HG02571 (cell line): ENCODE results near the gene CPNE5.

Source experiments
- ATAC-seq: cut with Tn5 transposase; IDR thresholded peaks from one replicate; pipeline ENCODE4 v1.9.1; 2021; ENCODE audit warnings: mild to moderate bottlenecking, moderate library complexity; ENCODE audit not compliant: unreplicated experiment

The CPNE5 gene

DNA sequence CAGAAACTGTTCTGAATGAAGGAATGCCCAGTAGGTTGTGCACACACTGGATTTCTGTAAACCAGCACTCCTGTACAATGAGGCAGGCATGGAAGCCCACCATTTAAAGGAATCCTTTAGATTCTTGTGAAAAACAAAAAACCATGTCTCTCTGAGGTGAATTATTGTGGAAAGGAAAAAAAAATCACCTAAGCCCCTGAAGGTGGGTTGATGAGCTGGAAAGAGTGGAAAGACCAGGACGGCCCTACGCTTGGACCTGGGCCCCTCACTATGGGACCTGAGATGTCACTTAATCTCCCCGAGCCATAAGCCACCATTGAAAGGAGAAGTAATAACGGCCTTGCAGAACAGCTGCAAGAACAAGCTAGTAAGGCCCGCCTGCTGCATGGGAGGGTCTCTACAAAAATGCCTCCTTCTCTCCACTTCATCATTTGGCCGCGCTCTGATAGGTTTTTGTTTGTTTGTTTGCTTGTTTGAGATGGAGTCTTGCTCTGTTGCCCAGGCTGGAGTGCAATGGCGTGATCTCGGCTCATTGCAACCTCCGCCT lies 72.8 kb downstream of the CPNE5 start:
- ATAC-seq = no peak

DNA sequence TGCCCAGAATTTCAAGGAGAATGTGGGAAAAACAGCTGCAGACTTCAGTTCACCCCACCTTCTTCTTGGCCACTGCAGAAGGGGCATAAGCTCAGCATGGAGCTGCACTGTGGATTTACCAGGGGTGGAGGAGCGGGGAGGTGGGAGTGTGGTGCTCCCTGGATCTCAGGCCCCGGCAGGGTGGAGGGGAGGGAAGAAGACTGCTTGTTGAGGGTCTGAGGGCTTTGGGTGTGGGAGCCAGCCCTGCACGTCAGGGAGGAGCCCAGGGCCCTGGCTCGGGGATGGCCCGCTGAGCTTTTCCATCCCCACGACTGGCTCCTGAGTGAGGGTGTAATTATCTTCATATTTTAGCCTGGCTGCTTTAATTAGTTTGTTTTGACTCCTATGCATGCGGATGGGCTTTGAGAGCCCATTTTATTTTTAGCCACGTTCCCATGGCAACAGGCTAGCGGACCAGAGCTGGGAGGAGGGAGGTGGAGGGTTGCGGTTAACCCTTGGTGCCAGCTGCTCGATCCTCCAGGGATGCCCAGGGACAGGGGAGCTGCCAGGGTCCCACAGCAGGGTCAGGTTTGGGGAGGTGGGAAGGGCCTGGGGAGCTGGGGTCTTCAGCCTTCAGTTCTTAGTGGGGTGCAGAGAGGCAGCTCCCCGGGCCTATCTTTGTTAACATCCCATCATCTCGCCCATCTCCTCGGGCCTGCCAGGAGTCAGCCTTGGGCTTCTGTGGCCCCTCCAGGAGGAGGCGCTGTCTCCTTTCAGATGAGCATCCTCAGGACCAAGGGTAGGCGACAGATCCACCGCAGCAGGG lies 73.4 kb downstream of the CPNE5 start:
- peak; percentile 70 for ATAC-seq

DNA sequence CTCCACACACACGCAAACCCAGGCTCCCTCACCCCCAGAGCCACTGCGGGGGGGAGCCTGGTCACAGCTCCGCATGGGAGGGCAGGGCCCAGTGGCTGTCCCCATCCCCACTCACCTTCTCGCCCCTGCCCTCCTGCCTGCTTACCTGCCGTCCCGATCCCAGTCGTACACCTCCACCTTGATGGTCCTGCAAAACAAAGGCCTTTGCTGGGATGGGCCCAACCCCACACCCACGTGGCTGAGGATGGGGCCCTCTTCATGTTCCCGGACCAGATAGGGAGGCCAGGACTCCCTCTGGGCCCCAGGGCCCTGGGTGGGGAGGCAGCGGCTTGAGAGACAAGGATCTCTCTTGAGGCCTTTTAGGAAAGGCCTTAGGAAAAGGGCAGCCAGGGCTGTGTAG lies 74.1 kb downstream of the CPNE5 start:
- no peak for ATAC-seq

DNA sequence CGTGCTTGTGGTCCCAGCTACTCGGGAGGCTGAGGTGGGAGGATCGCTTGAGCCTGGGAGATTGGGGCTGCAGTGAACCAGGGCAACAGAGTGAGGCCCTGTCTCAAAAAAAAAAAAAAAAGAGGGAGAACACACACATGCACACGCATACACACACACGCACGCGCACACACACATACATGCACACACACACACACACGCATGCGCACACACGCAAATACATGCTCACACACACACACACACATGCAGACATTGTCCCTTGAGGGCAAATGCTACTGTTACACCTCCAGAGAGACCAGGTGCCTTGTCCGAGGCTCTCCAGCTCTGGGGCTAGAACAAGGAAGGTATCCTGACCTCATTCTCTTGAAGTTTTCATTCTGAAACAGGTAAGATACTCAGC lies 77.1 kb downstream of the CPNE5 start:
- no peak for ATAC-seq

DNA sequence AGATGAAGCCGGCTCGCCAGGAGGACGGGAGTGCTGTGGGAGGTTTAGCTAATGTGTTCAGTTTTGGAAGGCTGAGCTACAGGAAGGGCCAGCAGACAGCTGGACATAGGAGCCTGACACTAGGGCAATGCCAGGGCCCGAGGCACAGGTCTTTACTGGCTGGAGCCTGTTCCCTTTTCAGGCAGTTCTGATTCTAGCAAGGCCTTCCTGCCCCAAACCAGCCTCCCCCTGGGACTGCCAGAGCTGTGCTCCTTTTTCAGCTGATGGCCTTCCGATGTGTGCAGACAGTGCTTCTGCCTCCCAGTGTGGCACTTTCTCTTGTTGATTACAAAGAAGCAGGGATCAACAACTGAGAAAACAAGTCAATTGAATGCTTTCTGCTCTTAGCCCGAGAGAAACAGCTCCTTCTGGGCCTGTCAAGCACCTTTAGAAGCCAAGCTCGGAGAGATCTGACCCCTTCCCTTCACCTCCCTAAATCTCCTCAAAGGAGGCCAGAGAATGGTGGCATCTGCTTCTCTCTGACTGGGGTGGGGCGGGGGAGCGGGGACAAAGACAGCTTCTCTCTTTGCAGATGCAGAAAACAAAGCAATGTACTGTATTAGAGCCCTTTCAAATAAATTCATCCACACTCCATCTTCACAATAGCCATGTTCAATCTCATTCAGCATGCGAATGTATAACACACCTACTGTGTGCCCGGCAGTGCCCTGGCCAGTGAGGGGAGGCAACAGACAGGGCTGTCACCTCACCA lies 78.4 kb downstream of the CPNE5 start:
- ATAC-seq = no peak

DNA sequence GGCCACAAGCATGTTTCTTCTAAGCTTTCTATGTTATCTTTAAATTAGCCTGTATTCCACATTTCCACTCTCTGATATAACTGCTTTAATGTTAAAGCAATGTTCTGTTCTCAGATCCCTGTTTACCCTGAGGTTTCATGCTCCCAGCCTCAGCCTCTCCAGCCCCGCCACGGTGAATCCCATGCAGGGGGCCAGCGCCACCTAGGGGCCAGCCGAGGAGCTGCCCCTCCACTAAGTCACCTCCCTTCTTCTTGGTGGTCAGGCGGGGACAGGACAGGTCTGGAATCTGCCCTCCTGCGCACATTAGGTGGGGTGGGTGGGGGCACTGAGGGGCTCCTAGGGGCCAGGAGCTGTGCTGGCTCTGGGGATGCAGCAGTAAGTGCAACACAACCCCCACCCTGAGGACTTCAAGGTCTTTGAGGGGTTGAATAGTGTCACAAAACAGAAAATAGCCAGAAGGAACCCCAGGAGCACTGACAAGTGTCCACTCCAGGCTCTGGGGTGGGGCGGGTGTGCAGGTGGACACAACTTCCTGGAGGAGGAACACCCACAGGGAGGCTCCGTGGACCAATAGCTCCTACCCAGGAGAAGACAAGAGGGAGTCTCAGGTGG lies 80.0 kb downstream of the CPNE5 start:
- ATAC-seq = no peak

DNA sequence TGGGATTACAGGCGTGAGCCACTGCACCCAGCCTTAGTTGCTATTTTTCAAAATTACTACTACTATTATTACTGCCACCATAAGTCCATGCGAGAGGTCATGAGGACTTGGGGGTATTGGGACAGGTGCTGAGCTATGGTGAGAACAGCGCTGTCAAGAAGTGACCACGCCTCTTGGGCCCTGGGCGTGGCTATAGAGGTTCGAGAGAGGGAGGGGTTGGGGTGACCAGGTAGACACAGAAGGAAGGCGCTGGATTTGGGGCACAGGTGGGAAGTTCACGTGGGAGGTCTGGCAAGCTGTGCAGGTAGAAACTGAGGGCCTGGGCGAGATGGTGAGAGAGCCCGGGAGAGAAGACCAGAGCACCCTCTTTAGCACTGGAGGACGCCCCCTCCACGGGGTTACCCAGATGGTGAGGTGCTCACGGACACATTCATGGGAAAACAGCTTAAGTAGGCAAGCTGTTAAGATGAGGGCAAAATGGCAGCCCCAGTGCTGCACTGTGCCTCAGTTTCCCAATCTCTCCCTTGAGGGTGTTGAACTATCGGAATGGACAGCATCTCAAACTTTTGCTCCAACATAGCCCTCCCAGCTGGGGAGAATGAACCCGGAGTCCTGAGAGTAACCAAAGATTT lies 80.6 kb downstream of the CPNE5 start:
- ATAC-seq = no peak

DNA sequence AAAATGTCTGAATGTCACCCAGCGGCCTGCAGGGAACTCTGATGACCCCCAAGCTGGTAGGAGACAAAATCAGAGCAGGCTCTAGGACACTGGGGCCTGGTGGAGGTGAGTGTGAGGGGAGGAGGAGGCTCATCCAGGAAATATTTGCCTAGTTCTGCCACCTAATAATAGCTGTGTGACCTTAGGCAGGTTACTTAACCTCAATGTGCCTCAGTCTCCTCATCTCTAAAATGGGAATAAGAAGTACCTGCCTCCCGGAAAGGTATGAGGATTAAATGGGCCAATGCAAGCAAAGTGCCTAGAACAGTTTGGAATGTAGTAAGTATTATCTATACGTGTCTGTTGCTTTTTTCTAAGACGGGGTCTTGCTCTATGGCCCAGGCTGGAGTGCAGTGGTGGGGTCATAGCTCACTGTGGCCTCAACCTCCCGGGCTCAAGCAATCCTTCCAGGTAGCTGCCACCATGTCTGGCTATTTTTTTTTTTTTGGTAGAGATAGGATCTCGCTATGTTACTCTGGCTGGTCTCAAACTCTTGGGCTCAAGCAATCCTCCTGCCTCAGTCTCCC lies 81.2 kb downstream of the CPNE5 start:
- ATAC-seq = no peak

DNA sequence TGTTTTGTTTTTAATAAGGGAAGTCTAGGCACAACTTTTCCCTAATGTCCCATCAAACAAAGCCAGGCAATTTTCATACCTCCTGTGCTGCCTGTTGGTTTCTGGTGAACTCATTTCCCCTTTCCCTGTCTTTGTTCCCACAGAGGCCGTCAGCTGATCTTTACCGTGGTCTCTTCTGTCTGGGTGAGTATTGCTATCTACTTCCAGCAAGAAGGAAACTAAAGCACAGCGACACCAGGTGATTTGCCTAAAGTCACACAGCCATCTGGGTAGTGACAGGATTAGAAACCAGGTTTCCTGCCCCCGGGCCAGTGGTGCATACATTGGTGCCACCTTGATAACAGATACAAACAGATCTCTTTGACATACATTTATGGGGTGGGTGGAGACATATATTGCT lies 82.0 kb downstream of the CPNE5 start:
- ATAC-seq = no peak

DNA sequence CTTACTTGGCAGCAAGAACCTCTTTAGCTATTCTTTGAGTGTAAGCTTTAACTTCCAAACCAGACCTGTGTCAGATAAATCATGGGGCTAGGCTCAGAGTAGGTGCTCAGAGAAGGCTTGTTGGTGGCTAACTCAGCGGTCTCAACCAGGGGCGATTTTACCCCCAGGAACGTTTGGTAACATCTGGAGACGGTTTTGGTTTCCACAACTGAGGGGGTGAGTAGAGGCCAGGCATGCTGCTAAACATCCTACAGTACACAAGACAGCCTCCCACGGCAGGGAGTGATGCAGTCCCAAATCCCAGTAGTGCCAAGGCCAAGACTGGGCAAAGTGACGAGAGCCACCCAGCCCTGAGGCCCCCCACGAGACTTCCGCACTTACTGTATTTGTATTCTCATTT lies 82.5 kb downstream of the CPNE5 start:
- ATAC-seq = no peak

DNA sequence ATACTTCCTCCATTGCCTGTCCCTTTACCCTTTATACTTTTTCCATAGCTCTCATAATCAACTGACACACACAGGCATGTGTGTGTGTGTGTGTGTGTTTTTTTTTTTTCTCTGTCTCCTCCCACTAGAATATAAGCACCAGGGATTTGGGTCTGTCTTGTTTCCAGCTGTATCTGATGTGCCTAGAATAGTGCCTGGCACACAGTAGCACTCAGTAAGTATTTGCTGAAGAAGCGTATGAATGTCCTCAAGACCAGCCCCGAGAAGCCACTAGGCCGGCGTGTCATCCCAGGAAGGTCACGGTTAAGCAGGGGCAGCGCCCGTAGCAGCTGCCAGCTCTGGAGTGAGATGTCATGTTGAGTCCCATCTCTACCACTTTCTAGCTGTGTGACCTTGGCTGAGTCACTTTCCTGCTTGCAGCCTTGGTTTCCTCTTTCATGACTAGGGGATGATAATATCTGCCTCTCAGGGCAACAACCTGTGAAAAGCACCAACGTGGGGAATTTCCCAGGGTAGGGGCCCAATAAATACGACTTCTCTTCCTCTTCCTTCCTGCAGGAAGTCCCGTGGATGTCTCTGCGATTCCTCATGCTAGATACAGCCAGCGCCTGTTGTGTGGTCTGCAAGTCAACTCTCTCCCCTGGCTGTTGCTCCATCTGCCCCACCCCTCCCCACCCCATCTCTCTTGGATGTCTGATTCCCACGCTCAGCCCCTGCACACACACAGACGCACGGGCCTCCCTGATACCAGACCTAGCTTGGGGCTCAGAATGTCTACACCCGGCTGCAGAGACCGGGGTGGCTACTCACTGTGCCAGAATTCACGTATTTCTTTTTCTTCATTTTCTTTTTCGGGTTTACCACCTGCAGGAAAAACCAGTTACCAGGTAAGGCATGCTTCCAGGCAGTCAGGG lies 83.6 kb downstream of the CPNE5 start:
- peak; percentile 36 for ATAC-seq

DNA sequence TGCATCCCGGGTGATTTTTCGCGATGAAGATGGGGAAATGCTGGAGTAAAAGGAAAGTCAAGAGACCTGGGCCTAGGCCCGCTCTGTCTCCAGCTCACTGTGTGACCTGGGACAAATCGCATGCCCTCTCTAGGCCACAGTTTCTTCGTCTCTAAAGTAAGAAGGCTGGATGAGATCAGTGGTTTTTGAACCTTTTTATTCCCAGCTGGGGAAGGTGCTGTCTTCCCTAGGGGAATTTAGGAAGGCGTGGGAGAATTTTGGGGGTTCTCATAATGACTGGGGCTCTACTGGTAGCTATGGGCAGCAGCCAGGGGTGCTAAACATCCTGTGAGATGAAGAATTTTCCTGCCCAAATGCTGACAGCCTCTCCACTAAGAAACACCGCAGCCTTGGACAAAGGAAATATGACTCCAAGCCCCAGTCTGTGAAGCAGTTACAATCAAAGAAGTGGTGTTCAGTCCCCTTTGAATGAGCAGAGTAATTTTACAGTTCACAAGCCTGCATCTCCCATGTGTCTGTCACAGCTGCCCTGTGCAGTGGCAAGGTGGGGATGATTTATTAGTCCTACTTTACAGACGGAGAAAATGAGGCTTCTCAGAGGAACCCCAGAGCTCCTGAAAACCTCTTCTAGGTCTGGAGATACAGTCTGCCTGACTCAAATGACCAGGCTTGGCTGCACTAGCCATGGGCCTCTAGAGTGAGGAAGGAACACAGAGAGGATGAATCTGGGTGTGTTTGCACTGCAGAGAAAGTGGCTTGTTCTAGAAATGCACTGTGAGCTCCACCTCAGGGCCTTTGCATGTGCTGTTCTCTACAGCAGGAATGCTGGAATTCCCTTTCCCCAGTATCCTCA lies 84.4 kb downstream of the CPNE5 start:
- no peak for ATAC-seq

DNA sequence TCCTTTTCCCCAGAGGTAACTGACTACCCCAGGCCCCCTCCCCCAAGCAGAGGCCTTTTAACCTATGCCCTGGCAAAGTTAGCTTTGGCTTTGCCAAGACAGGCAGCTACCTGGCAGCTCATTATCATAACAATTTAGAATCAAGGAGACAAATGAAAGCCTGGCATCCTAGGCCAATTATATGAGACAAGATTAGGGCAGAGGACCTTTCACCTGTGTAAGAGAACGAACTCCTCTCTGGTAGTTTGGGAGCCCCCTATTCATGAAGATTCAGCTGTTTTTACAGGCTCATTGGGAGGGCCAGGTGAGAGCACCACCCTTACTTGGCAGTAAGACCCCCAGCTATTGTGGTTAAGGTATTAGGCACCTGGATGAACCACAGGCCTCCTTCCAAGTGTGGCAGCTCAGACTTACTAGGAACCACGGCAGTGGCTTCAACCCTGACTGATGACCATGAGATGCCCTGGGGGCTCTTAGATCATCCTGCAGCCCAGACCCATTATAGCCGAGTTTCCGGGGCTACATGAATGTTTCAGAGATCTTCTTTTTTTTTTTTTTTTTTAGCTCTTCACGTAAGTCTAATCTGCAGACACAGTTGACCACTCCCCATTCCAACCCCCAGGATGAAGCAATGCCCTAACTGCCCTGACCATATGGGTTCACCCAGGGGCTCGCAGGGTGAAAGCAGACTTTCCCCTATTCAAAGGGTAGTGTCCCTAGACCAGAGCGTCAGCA lies 85.4 kb downstream of the CPNE5 start:
- no peak for ATAC-seq

DNA sequence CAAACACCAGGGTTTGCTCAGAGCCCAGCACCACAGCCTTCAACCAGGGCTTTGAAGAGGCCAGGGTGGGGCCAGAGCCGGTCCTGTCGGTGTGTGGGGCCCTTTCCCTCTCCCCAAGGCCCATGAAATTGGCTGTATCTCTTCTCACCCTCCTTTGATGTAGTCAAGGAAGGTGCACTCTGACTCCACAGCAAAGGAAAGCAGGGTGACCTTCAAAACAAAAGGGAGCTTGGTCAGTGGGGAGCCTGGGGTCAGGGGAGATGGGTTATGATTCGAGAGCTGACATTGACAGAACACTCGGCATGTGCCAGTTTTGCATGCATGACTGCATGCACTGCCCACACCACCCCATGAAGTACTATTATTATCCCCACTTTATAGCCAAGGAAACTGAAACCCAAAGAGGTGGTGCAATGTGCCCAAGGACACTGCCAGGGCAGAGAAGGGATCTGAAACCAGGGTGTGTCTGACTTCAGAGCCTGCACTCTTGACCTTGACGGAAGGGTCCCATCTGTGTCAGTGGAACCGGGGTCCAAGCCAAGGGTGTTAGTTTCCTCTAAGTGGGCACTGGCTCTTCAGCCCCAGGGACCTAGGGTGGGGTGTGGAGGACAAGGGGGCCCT lies 86.2 kb downstream of the CPNE5 start:
- peak; percentile 37 for ATAC-seq

DNA sequence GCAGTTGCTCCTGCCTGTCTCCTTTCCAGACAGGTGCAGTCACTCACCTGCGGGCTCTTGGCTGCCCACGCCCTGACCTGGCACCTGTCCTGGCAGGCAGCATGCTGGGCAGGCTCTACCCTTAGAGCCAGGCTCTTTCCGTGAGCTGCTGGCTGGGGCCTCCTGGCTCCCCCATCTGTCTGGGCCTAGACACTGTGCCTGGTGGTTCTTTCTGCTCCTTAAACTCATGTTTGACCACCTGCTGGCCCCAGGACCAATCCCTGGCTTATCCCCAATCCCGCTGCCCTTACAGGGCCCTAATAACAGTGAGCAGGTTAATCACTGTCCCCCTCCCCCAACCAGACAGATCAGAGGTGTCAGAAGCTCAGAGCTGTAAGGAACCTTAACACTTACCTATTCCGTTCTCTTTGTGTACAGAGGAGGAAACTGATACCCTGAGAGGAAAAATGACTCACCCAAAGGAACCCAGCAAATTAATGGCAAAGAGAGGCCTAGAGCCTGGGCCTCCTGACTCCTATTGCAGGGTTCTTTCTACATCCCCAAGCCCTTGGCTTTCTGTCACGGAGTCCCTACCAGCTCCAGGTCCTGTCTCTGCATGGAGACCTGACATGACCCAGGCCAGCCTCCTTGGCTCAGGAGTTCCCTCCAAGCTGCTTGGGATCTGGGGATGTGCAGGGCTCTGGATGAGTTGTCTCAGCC lies 86.9 kb downstream of the CPNE5 start:
- no peak for ATAC-seq

DNA sequence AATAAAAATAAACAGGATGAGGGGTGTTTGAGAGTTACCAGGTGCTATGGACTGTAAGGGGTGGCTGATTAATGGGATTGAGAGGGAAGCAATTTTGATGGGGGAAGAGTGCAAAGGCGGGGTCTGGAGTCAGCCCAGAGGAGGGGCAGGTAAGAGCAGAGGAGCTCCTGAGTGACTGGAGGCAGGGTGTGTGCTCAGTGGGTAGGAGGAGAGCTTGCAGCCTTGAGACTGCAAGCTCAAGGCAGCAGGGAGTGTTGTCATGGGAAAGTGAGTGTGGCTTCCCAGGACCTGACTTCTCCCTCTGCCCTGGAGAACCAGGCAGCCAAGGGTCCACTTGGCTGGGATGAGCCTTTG lies 87.4 kb downstream of the CPNE5 start:
- ATAC-seq = no peak

DNA sequence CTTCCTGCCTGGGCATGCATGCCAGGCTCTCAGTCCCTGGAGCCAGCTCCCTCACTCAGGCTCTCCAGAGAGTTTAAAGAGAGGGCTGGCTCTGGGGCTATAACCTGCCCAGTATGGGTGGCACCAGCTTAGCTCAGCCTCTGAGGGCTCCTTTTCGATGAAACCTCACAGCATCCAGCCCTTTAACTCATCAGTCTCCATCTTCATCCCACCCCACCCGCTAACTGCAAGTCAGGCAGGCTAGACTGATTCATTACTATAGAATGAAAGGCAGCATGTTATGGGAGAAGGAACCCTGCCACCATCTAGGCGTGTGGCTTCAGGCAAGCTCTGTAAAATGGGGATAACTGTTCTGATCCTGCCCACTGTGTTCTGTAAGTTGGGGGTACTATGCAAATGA lies 88.2 kb downstream of the CPNE5 start:
- no peak for ATAC-seq
